Measurements from ENCODE around the gene SMPD1. TPM values are rescaled to one million over a fixed set of nuclear protein-coding genes. Genes with fewer than 3 reads are reported as not detected.

SMPD1 gene
- total and polyA plus RNA-seq, 2 experiments from 2014 or later = 63.0 to 70.0 TPM

GRCh38 chr11:6413791-6414201 lies 23.5 kb downstream of the SMPD1 start:
- H3K79me2 ChIP-seq = peaks cover 55% of the 10 kb centered on the region
- H3K4me1 ChIP-seq (ENCODE audit: insufficient read depth) = peaks cover 6% of the 10 kb centered on the region
- H3K4me3 ChIP-seq = no peak overlapping the region
- TF ChIP-seq EZH2 (IDR thresholded peaks at IDR 0.05; ENCODE audit: borderline replicate concordance) (no peak), CTCF (IDR thresholded peaks at IDR 0.05; ENCODE audit: poor library complexity) (no peak), EZH2phosphoT487 (IDR thresholded peaks at IDR 0.05; ENCODE audit: low read depth, severe bottlenecking, unreplicated experiment) (no peak)
- peak overlapping the region; percentile 66 for H3K27ac ChIP-seq
- no peaks in the 10 kb centered on the region for H3K9me3 ChIP-seq (ENCODE audit: low read depth)
- H3K9me2 ChIP-seq (replicated peaks; ENCODE audit: insufficient read depth) = no peaks in the 10 kb centered on the region
- no peak for DNase-seq (ENCODE audit: low spot score)
- H2AFZ ChIP-seq = no peak overlapping the region
- no peaks in the 10 kb centered on the region for H3K36me3 ChIP-seq (replicated peaks; ENCODE audit: insufficient read depth, low read depth)
- H4K20me1 ChIP-seq (ENCODE audit: insufficient read depth, poor library complexity, severe bottlenecking) = no peaks in the 10 kb centered on the region
- peak overlapping the region; percentile 51 for H3K4me2 ChIP-seq
- WGBS (ENCODE audit: low lambda C conversion rate, missing lambda C conversion rate) = 78% methylated on average over 12 of the region's 12 CpGs
- no peaks in the 10 kb centered on the region for H3K27me3 ChIP-seq

GRCh38 chr11:6414874-6415328 lies 24.6 kb downstream of the SMPD1 start:
- H3K4me3 ChIP-seq = no peak overlapping the region
- peaks cover 8% of the 10 kb centered on the region for H3K4me1 ChIP-seq (ENCODE audit: insufficient read depth)
- no peaks in the 10 kb centered on the region for H3K9me2 ChIP-seq (replicated peaks; ENCODE audit: insufficient read depth)
- H4K20me1 ChIP-seq (ENCODE audit: insufficient read depth, poor library complexity, severe bottlenecking) = no peaks in the 10 kb centered on the region
- no peak overlapping the region for H2AFZ ChIP-seq
- peaks cover 57% of the 10 kb centered on the region for H3K79me2 ChIP-seq
- H3K27me3 ChIP-seq = no peaks in the 10 kb centered on the region
- 86% methylated on average over 3 of the region's 3 CpGs for WGBS (ENCODE audit: low lambda C conversion rate, missing lambda C conversion rate)
- no peaks in the 10 kb centered on the region for H3K36me3 ChIP-seq (replicated peaks; ENCODE audit: insufficient read depth, low read depth)
- H3K27ac ChIP-seq = no peak overlapping the region
- TF ChIP-seq EZH2phosphoT487 (IDR thresholded peaks at IDR 0.05; ENCODE audit: low read depth, severe bottlenecking, unreplicated experiment) = no peak
- no peak for TF ChIP-seq CTCF (IDR thresholded peaks at IDR 0.05; ENCODE audit: poor library complexity)
- no peak for TF ChIP-seq EZH2 (IDR thresholded peaks at IDR 0.05; ENCODE audit: borderline replicate concordance)
- no peaks in the 10 kb centered on the region for H3K9me3 ChIP-seq (ENCODE audit: low read depth)
- peak overlapping the region; percentile 51 for H3K4me2 ChIP-seq
- no peak for DNase-seq (ENCODE audit: low spot score)

GRCh38 chr11:6415797-6416196 lies 25.5 kb downstream of the SMPD1 start:
- TF ChIP-seq EZH2 (IDR thresholded peaks at IDR 0.05; ENCODE audit: borderline replicate concordance) (no peak), EZH2phosphoT487 (IDR thresholded peaks at IDR 0.05; ENCODE audit: low read depth, severe bottlenecking, unreplicated experiment) (no peak), CTCF (IDR thresholded peaks at IDR 0.05; ENCODE audit: poor library complexity) (no peak)
- DNase-seq (ENCODE audit: low spot score) = no peak
- H3K9me2 ChIP-seq (replicated peaks; ENCODE audit: insufficient read depth) = no peaks in the 10 kb centered on the region
- peaks cover 9% of the 10 kb centered on the region for H3K4me1 ChIP-seq (ENCODE audit: insufficient read depth)
- H2AFZ ChIP-seq = no peak overlapping the region
- no peak overlapping the region for H3K4me2 ChIP-seq
- H3K27ac ChIP-seq = no peak overlapping the region
- no peaks in the 10 kb centered on the region for H3K9me3 ChIP-seq (ENCODE audit: low read depth)
- H3K36me3 ChIP-seq (replicated peaks; ENCODE audit: insufficient read depth, low read depth) = no peaks in the 10 kb centered on the region
- H4K20me1 ChIP-seq (ENCODE audit: insufficient read depth, poor library complexity, severe bottlenecking) = no peaks in the 10 kb centered on the region
- WGBS (ENCODE audit: low lambda C conversion rate, missing lambda C conversion rate) = 97% methylated on average over 6 of the region's 6 CpGs
- no peak overlapping the region for H3K4me3 ChIP-seq
- no peaks in the 10 kb centered on the region for H3K27me3 ChIP-seq
- H3K79me2 ChIP-seq = peaks cover 65% of the 10 kb centered on the region

All from hepatocyte (in vitro differentiated cells).